Stimulated activated CD8-positive, alpha-beta memory T cell treated with anti-CD3 and anti-CD28 coated beads, Interleukin-15, amount 100 ng/mL, for 24 hours (primary cell): Measurements from ENCODE around the gene TSPAN5.

ENCODE experiments used
- DNase-seq: peaks from one replicate; pipeline ENCODE4 v3.0.0-alpha.2; 2020; ENCODE audit warnings: low read depth

TSPAN5 gene

DNA sequence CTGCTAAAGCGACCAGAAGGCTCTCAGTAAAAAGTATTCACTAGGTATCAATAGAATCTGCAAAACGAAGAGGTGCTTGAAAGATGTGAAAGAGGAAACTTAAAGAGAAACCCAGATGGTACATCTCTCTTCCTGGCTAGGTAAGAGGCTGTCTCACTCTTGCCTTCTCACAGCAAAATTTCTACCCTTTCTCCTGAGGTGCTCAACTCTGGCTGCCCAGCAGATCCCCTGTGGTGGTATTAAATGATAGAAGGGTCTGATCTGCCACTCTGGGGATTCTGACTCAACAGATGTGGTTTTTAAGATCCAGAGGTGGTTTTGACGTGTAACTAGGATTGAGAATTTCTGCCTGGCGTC lies 14.9 kb upstream of the TSPAN5 start:
- DNase-seq, result no peak

DNA sequence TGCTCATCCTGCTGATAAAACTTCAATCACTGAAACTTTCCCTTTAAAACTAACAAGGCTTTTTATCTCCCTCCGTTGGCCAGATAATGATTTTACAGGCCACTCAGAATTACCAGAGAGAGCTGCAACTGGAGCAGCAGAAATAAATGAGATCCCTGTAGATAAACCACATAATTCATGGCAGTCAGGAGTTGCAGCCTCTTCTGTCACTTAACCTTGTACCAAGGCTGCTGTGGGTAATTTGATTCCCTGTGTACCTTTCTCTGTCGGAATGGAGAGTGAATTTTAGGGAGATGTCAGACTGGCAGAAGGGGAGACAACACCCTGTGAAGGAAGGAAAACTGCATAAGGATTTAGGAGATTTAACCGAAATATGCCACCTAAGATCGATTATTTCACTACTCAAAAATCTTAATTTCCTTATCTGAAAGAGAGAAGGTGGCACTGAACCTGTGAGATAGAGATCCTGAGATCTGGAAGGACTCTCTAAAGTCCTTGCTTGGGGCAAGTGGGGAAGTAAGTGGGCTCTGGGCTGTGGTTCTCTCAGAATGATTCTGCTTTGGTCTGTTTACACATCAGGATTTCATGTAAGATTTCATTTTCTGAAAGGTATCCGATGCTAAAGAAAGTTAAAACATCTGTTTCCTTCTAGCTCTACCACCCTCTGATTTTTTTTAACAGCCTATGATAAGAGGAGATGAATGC lies 14.3 kb upstream of the TSPAN5 start:
- DNase-seq, result no peak

DNA sequence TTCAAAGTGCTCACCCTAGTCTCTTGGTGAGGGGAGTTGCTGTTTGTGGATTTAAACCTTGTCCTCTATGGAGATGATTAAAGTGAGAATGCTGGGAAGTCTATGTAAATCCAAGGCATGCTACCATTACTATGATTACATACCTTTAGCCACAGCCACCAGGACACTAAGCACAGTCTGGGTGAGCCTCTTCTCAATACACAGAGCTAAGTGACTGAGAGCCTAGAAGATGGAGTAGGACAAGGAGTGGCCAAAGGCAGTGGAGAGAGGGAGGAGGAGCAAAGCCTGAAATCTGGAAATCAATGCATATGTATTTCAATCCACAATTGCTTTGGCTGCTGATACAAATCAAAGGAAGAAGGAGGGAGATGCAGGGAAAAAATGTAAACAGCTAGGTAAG lies 12.7 kb upstream of the TSPAN5 start:
- no peak for DNase-seq

DNA sequence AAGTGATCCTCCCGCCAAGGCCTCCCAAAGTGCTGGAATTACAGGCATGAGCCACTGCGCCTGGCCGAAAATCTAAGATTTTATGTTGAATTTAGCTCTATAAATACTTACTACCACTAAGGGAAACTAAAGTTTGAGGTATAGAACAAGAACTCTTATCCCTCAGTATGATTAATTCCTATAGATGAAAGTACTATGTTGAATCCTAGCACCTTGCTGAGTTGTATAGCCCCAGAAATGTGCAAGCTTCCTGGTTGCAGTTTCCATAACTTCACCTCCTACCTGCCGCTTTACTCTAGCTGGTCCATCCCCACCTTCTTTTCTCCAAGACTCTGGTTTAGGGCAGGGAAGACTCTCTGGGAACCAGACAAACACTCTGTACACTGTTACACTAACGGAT lies 11.8 kb upstream of the TSPAN5 start:
- DNase-seq, result no peak

DNA sequence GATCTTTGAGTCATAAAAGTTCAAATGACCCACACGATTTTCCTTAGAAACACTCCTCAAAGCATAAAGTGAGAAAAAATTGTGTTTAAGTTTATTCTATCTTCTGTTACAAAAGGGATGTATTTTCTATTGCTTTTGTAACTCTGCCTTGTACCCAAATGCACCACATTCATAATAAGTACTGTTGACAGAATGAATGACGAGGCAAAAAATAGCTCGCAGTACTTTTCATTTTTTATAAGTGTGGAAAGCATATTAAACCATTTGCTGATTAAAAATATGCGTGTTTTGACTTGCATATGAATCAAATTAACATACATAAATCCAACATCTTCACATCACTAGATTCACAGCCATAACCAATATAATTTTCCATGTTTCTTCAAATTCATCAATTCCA lies 11.2 kb upstream of the TSPAN5 start:
- no peak for DNase-seq

DNA sequence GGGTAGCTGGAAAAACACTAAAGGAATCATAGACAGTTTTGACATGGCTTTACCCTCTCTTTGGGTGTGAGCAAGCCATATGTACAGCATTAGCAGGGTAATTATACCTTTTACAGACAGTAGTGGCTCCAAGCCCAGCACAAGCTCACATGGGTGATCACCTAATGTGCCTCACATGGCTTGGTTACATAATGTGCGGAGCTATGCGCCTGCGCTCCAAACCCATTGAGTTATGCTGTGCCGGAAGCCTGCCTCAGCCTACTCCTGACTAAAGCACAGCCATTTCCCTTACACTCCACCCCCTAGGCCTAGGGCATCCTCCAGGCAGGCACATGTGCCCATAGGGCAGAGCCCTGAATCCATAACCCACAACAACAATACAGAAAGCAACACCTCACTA lies 6.5 kb upstream of the TSPAN5 start:
- DNase-seq, result no peak

DNA sequence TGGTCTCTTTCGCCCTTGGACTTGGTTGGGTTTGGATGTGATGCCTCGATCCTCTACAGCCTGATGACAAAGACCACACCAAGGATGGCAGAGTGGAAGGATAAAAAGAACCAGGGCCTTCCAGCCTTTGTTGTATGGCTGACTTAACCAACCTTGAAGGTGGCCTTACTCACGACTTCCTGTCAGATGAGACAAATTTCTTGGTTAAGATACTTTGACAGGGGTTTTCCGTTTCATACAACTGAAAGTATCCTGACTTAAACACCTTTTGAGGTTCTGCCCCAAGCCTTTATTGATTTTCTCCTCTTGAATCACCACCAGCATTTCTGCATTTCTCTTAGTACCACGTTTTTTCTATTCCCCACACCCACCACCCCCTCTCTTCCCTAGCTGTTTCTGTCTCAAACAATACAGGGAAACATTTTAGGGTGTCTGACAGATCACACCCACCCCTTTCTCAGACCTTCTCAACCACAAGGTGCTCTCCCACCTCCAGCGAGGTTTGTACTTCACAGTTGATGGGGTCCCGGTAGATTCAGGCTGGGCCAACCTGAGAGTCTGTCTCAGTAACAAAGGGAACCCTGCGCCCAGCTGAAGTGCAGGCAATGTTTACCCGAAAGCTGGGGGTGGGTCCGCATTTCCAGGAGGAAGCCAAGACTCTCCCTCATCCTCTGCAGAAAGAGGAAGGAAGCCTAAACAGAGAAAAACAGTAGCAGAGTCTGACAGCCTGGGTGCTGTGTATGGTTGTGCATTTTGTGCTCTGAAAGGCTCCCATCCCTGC lies 5.0 kb upstream of the TSPAN5 start:
- no peak for DNase-seq

DNA sequence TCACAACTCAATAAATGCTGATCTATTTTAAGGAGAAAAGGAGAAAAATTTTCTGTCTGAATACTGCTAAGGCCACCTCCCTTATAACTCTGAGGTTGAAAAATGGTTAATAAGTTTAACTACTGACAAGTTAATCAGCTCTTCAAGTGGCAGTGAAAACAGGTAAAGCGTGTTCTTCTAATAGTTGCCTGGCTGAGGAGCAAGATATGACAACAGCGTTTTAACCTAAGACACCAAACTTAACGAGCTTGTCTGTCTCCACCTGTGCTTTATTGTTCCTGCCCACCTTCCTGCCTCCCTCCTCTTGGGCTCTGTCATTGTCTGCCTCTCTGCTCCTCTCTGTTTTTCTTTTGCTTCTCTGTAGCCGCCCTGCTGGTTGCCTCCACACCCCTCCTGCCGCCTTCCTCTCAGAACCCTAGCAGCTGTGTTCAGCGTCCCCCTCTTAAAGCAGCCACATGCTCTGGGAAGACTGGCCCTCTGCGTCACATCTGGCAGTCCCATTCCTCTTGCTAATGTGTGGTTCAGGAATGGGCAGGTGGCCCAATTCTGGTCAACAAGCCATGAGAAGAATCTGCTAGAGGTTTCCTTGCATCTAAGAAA lies 4.3 kb upstream of the TSPAN5 start:
- DNase-seq, result no peak

DNA sequence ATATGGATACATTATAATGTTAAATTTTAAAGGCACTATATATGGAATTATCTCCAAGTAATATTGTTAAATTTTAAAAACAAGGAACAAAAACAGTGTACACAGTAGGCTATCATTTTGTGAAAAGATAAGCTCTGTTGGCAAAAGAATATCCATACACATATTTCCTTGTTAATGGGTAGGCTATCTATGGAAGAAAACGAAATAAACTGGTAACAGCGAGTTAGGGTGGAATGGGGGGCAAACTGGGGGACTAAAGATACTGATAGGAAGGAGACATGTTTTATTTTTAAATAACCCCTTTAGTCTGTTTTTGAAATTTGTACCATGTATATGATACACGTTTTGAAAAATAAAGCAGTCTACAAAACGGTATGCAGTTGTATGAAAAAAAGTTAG lies 3.6 kb upstream of the TSPAN5 start:
- DNase-seq, result no peak

DNA sequence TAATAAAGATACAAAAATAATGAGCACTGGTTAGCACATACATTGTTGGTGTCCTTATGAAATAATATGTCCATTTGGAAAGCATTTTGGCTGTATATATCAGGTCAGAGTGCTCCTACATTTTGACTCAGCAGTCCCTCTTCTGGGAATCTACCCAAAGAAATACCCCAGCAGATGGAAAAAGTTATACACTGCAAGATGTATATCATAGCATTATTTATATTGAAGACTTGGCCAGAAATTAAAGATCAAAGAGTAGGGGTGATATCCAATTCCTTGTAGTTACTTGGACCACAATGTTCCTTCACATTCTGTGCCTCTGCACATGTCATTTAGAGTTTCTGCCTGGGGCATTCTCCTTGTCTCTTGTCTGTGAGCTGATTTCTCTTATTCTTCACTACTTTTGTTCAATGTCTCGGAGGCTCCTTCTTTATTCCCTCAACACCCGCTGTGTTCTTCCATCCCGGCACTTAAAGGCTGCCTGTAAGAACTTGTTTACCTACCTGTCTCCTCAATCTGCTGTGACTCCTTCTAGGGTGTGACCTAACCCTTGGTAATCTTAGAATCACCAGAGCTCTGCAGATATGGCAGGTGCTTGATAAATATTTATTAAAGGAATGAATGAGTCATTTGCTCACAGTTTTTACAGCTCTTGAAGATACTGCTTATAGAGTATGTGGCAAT lies 3.1 kb upstream of the TSPAN5 start:
- DNase-seq, result no peak

DNA sequence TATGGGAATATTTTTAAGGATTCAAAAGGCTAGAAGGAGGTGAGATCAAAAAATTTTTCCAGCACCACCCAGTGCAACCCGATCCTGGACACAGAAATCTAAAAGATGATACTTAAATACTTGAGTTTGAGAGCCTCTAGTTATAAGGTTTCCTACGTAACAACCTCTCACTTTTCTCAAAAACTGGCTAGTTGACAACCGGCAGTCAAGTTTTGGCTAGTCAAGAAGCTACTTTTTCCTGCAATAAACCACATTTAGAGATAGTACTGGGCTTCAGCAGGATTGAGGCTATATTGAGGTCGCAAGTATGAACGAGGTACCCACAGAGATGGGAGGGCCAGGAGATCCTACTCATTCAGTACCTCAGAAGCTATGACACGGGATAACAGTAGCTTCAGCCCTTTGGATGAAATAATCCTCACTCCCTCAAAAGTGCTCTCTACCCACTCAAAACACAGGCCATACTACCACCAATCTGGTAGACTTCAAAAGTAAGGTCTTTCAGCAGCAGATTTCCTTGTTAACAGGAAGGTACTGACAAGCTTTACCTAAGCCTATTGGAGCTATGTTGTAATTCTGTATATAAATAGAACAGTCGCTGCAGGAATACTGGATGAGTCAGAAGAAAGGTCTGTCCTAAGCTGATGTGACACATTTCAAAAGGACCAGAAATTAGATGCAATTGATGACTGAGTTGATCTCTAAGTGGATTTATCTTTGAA lies 1.5 kb upstream of the TSPAN5 start:
- no peak for DNase-seq

DNA sequence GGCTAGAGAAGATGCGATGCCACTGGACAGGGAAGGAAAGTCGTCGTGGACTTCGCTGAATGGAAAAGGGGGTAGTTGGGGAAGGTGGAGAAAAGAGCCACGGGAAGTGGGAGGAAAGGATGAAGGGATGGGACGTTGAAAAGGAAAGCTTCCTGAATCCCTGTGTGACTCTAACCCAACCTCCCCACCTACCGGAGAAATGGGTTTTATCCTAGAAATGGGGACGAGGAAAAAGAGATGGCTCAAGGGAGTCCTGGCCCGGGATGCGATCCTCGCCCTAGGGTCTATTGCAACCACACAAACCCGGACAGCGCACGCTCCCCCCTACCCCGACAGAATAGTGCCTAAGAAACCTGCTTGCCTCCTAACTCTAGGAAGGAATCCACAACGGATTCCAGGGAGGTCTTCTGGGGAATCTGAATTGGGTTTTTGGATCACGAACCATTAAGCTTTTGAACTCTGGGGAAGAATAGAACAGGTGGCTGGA lies 738 bp upstream of the TSPAN5 start:
- no peak for DNase-seq

DNA sequence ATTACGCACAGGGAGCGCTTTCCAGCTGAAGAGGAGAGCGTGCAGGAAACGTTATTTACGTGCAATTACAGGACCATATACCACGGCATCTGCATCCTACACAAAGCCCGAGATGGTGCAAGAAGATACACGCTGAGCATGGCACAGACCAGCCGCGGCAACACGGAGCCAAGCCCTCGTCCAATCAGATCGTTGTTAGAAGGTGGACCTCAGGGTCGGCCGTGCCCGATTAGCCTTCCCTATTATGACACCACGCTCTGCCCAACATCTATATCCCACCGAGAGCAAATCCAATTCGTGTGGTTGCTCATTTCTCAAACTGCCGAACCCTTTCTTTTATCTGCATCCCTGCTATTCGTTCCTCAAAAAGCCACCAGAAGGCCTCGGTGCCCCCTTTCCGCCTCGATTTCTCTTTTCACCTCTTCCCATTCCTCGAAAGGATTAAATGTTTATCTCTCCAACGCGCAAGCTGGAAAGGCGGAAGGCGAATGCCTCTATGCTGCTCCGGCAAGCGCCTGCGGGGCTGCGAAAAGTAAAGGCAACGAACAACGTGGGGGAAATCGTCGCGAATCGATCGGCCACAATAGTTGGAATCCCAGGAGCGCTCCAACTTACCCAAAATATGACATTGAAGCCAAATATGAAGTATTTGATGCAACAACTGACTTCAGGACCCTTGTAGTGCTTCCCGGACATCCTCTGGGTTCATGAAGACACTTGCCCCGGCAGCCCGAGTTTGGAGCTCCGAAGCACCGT lies 702 bp downstream of the TSPAN5 start:
- DNase-seq, result no peak

DNA sequence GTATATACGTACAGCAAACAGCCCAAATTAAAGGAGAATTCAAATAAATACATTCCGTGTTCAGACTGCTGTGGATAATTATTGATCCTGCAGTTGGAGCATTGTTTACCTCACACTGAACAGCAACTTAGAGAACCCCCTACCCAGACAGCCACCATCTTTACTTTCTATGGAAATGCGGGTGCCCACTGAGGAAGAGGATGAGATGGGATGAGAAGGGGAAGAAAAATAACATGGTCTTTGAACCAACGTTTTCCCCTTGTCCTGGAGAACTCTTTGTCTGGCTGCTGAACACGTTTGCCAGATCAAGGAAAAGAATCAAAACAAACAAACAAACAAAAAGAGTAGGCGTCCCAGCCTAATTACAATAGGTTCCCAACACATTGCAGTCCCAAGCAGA lies 1.5 kb downstream of the TSPAN5 start:
- no peak for DNase-seq

DNA sequence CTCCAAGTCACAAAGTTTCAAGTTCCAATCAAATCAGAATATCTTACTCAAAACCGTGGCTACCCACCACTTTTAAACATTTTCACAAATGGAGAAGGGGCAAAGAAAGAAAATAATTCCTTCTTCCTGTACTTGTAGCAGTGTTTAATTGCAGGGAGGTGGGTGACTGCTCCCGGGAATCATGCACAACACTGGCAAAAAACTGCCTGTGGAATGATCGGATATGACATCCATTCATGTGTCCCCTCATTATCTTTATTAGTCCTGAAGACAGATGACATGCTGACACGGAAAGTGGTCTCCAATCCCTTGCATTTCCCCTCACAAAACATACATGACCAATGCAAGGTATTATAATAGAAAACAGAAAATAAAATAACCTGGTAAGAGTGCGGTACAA lies 2.0 kb downstream of the TSPAN5 start:
- no peak for DNase-seq

DNA sequence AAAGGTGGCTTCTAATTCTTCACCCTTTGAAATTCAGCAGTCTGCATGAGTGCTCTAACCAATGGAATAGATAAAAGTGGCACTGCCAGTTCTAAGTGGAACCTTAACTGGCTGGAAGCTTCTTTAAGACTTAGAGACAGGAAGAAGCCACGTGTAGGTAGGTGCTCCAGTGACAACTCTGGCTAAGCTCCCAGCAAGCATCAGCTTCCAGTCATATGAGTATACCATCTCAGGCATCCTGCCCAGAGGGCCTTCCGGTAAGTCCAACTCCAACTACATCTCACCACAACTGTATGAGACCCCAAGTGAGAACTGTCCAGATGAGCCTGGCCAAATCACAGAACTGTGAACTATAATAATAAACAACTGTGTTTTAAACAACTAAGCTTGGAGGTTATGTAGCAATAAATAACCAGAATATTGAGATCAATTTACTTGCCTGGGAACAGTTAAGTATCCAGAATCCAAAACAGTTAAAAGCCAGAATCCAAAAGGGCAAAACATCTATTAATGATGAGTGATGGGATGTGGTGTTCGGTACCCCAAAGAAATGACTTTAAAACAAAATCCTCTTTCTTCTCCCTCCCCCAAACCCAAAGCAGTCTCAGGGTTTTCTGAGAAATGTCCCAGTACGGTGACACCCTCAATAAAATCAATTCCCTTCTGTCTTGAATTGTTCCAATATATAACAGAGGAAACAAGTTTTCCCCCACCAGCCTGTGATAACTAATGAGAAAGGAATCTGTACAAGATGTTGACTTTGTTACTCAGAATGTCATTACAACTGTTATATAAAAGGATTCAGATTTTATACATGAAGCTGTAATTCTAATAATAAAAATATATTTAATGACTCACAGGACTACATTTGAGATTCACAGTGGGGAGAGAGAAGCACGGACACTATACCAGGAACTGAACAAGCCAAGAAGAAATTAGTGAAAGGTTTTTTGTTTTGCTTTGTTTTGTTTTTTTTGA lies 4.2 kb downstream of the TSPAN5 start:
- no peak for DNase-seq

DNA sequence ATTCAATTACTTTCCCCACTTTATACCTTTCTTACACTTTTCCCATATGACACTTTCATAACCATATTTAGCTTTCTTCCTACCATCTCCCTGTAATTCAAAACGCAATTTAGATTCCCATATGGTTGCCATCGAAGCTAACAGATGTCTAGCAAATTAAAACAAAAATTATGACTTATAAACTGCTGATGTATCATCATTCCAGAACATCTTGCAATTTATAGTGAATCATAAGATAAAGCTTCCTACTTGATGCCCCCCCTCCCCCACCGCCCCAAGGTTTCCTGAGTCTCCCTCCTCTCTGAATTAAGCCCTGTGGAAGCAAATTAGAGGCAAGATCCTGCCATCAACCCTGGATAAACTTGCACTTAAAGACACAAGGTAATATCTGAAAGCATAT lies 5.4 kb downstream of the TSPAN5 start:
- no peak for DNase-seq

DNA sequence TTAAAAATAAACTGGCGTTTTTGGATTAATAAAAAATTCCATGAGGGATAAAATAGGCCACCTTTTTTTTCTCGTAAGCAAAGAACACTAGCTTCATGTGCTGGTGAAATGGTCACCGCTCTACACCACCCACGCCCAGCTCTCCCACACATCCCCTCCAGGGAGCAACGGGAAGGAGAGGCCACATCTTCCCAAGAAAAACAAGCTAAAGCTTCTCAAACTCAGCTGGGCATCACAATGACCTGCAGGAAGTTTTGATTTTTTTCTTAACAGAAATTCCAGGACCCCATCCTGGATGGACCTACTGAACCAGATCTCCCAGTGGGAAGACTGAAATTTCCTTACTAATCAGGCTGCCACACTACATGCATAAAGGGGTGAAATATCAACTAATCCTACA lies 9.8 kb downstream of the TSPAN5 start:
- DNase-seq, result no peak

DNA sequence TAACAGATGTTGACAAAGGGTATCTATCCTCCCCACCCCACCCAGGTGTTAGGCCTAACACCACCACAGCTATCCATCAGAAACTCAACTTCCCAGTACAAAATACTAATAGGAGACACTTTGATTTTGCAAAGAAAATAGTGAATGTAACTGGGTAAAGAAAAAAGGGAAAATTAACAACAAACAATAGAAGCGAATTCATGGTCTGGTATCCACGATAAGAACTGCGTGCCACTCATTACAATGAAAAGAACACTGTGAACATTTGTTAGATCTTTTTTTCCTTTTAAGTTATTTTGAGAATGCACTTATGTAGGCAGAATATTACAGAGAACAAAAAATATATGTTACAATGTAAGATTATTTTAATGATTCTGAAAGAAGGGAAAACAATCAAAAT lies 12.0 kb downstream of the TSPAN5 start:
- no peak for DNase-seq

DNA sequence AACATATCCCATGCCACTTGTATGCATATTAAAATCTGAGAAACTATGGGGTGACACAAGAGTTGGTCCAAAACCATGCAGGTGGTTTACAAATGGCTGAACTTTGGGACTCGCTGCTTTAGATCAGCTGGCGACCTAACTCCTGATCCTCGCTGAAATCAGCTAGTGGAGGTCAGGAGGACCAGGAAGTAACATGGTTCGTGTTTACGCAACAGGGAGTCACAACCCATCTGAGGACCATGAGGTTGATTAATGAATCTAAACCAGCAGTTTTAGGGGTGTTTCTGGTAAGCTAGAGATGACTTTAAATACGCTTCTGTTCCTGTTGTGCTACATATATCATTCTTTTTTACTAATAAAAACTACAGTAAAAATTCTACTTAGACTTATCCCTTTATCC lies 12.9 kb downstream of the TSPAN5 start:
- DNase-seq, result no peak
